Endothelial cell of umbilical vein (primary cell): Measurements from ENCODE around the gene LHPP. TPM values are rescaled to one million over a fixed set of nuclear protein-coding genes. Genes with fewer than 3 reads are reported as not detected.

Experiments
- BruUV-seq: library from RNA; stranded (reverse); fragments of 400-500 nt; replicated peaks from 2 replicates; lab custom pipeline; 2021; lab: Mats Ljungman, UMichigan
- CTCF ChIA-PET: fragments of 300-600, 350-600 bp; sonication (Branson Sonifier 250); formaldehyde crosslinking; loops from one replicate; lab custom pipeline; 2021; ENCODE audit warnings: antibody characterized with exemption, inconsistent platforms; lab: Charles Lee
- POLR2A ChIA-PET: fragments of 300-600, 350-600 bp; sonication (Branson Sonifier 250); formaldehyde crosslinking; loops from one replicate; lab custom pipeline; 2021; ENCODE audit warnings: antibody characterized with exemption, inconsistent platforms; lab: Charles Lee
- DNase-seq: peaks from one replicate; pipeline ENCODE4 v3.0.0-alpha.2; 2011; ENCODE audit warnings: low read depth, low spot score
- FAIRE-seq: peaks from 2 replicates; lab custom pipeline; 2011; peaks lifted over from hg19 to GRCh38; lab: Jason Lieb, UNC
- H2AFZ ChIP-seq: 2 replicates; pipeline ENCODE4 v1.6.0; 2012; ENCODE audit warnings: low read depth, low read length, control low read depth, inconsistent platforms
- H3K27ac ChIP-seq: 2 replicates; pipeline ENCODE4 v1.5.1; 2011; ENCODE audit warnings: low read depth, mild to moderate bottlenecking, control low read depth, low read length, moderate library complexity; ENCODE audit not compliant: insufficient read depth
- H3K27me3 ChIP-seq, 2 experiments: 2 replicates each; pipeline versions ENCODE4 v1.6.0 to v1.6.1; 2011; ENCODE audit warnings: low read length in 2 of 2, mixed read lengths in 1 of 2; ENCODE audit not compliant: control insufficient read depth in 2 of 2, insufficient read depth in 2 of 2
- H3K36me3 ChIP-seq, 2 experiments: 2 replicates in 1 of 2; 3 replicates in 1 of 2; pipeline ENCODE4 v1.5.1; 2011; ENCODE audit warnings: low read length in 2 of 2, mild to moderate bottlenecking in 1 of 2, moderate library complexity in 1 of 2; ENCODE audit not compliant: control insufficient read depth in 2 of 2, insufficient read depth in 2 of 2; ENCODE audit errors: extremely low read depth in 1 of 2
- H3K4me1 ChIP-seq: 3 replicates; pipeline ENCODE4 v1.5.1; 2011; ENCODE audit warnings: mild to moderate bottlenecking, low read length; ENCODE audit not compliant: control insufficient read depth, insufficient read depth; ENCODE audit errors: extremely low read depth
- H3K4me2 ChIP-seq: 2 replicates; pipeline ENCODE4 v1.6.1; 2011; ENCODE audit warnings: low read length, control low read depth, mixed read lengths; ENCODE audit not compliant: insufficient read depth
- H3K4me3 ChIP-seq, 3 experiments: fragments of 200-600 bp in 1 of 3; sonication (generic), shearing (Covaris generic) in 1 of 3; replicated peaks in 1 of 3; 2 replicates each; pipeline ENCODE4 v1.5.1; 2011 to 2016; ENCODE audit warnings: control low read depth in 3 of 3, low read length in 3 of 3, mild to moderate bottlenecking in 2 of 3, inconsistent platforms in 1 of 3, low read depth in 1 of 3, moderate library complexity in 1 of 3; ENCODE audit not compliant: insufficient read depth in 1 of 3
- H3K79me2 ChIP-seq: 2 replicates; pipeline ENCODE4 v1.6.0; 2012; ENCODE audit warnings: low read length, inconsistent platforms; ENCODE audit not compliant: control insufficient read depth, insufficient read depth
- H3K9ac ChIP-seq: replicated peaks from 2 replicates; pipeline ENCODE3; 2011; ENCODE audit warnings: low read length, control low read depth; ENCODE audit not compliant: insufficient read depth; ENCODE audit errors: extremely low read depth
- H3K9me1 ChIP-seq: replicated peaks from 3 replicates; pipeline ENCODE4 v1.6.0; 2011; ENCODE audit warnings: mild to moderate bottlenecking, low read length; ENCODE audit not compliant: control insufficient read depth, insufficient read depth; ENCODE audit errors: extremely low read depth
- H3K9me3 ChIP-seq: replicated peaks from 2 replicates; pipeline ENCODE4 v1.5.1; 2012; ENCODE audit warnings: low read length, inconsistent platforms; ENCODE audit not compliant: control insufficient read depth, insufficient read depth
- H4K20me1 ChIP-seq: replicated peaks from 2 replicates; pipeline ENCODE3; 2011; ENCODE audit warnings: mild to moderate bottlenecking, low read length; ENCODE audit not compliant: control insufficient read depth, insufficient read depth; ENCODE audit errors: extremely low read depth
- EZH2 ChIP-seq: IDR thresholded peaks from 2 replicates; pipeline ENCODE4 v1.6.1; 2012; ENCODE audit warnings: borderline replicate concordance, low read depth, mild to moderate bottlenecking, moderate library complexity, low read length, inconsistent platforms; ENCODE audit not compliant: severe bottlenecking
- FOS ChIP-seq: IDR thresholded peaks from 2 replicates; pipeline ENCODE4 v1.6.1; 2011; ENCODE audit warnings: mild to moderate bottlenecking, low read length, moderate library complexity, borderline replicate concordance; ENCODE audit not compliant: insufficient read depth
- GATA2 ChIP-seq: IDR thresholded peaks from 2 replicates; pipeline ENCODE4 v1.7.0; 2011; ENCODE audit warnings: low read depth, mild to moderate bottlenecking, moderate library complexity, mixed read lengths, low read length; ENCODE audit not compliant: insufficient read length, insufficient read depth
- JUN ChIP-seq: IDR thresholded peaks from 2 replicates; pipeline ENCODE4 v1.6.1; 2011; ENCODE audit warnings: borderline replicate concordance, low read depth; ENCODE audit not compliant: insufficient read length, insufficient read depth
- MAX ChIP-seq: IDR thresholded peaks from 2 replicates; pipeline ENCODE4 v1.6.1; 2011; ENCODE audit not compliant: insufficient read depth, insufficient read length
- POLR2A ChIP-seq: IDR thresholded peaks from 2 replicates; pipeline ENCODE4 v1.6.1; 2012; ENCODE audit warnings: low read depth, mild to moderate bottlenecking, control low read depth, low read length
- POLR2AphosphoS5 ChIP-seq: IDR thresholded peaks from 2 replicates; pipeline ENCODE4 v1.6.1; 2012; ENCODE audit warnings: low read depth, mild to moderate bottlenecking, control low read depth, low read length, moderate library complexity; ENCODE audit not compliant: insufficient read depth
- dilution Hi-C: fragments of 300-500 bp; cut with MboI; formaldehyde crosslinking; loops from one replicate; pipeline ENCODE4 v1.15.0; 2019; ENCODE audit warnings: low sequenced_read_pairs; ENCODE audit not compliant: extremely low pct_ligation_motif_present
- intact Hi-C: fragments of 100-400 bp; cut with micrococcal nuclease; formaldehyde crosslinking; loops from one replicate; pipeline ENCODE4 v1.10.0; 2022
- polyA plus RNA-seq, 4 experiments: library from polyadenylated mRNA; depleted of rRNA in 3 of 4; stranded (reverse) in 3 of 4; unstranded in 1 of 4; fragments of >200 nt; gene quantifications; 2 replicates each; pipeline versions ENCODE4 v1.2.1 to v1.2.3, GENCODE V29; 2011 to 2012; ENCODE audit warnings: missing spikeins in 1 of 4
- total RNA-seq: library from RNA; stranded (reverse); gene quantifications from 2 replicates; pipeline ENCODE4 v1.2.3, GENCODE V29; 2021
- TF ChIP-seq, protein P1 (sequence below), 2 donors: IDR thresholded peaks; 1 replicate in 1 of 2; 2 replicates in 1 of 2; pipeline ENCODE4 v1.5.1; 2011; ENCODE audit warnings: low read length in 2 of 2, mild to moderate bottlenecking in 2 of 2, moderate library complexity in 2 of 2, control low read depth in 1 of 2, inconsistent platforms in 1 of 2, low read depth in 1 of 2; ENCODE audit not compliant: insufficient read depth in 1 of 2; ENCODE audit errors: extremely low read depth in 1 of 2

The LHPP gene
- total and polyA plus RNA-seq, 2 donors (not counting 3 experiments of a cell fraction or from before 2014, with no cell fraction given): 5.8 to 11.2 TPM

DNA sequence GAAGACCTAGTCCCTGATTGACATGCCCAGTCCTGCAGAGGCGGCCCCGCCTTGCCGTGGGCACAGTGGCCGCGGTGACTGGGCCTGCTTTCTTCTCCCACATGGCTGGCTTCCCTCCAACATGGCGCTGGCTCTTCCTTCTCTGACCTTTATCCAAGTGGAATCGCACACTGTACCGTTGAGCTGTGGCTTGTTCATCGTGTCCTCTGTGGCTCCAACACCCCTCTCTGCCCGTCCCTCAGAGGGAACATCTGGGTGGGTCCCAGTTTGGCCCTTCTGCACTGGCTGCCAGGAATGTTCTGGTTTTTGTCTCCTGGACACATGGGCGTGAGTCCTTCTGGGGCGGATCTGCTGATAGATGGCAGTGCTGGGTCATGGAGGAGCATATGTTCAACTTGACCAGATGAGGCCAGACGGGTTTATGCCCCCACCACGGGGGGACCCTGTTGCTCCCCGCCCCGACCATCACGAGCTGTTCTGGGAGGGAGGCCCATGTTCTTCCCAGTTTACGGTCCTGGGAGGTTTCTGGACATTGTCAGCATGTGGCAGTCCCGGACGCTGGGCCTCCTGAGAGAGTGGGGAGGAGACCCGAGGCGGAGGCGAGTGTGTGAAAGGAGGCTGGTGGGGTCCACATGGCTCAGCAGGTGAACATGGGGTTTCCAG lies 63.5 kb downstream of the LHPP start:
- no peak overlapping the region for H3K4me2 ChIP-seq
- H3K36me3 ChIP-seq: no peaks in the 10 kb centered on the region
- FAIRE-seq (no peak), DNase-seq (no peak)
- ChIA-PET POLR2A (no interaction called here), CTCF (interaction anchor here (2.7 kb wide), 1 partner anchor 221 kb away, joined by 11 read pairs; no protein-coding TSS in a partner anchor)
- H3K27me3 ChIP-seq: no peaks in the 10 kb centered on the region
- H3K9me1 ChIP-seq: no peaks in the 10 kb centered on the region
- H3K9ac ChIP-seq: no peak overlapping the region
- H3K27ac ChIP-seq: no peak overlapping the region
- no peak overlapping the region for H3K4me3 ChIP-seq
- H3K79me2 ChIP-seq: no peaks in the 10 kb centered on the region
- BruUV-seq: no TSS peak
- dilution Hi-C loops: no loop called here
- no peaks in the 10 kb centered on the region for H3K4me1 ChIP-seq
- no peaks in the 10 kb centered on the region for H3K9me3 ChIP-seq
- TF ChIP-seq POLR2A: no peak
- no peak for TF ChIP-seq POLR2AphosphoS5
- no peak for TF ChIP-seq MAX
- TF ChIP-seq, protein P1, sequence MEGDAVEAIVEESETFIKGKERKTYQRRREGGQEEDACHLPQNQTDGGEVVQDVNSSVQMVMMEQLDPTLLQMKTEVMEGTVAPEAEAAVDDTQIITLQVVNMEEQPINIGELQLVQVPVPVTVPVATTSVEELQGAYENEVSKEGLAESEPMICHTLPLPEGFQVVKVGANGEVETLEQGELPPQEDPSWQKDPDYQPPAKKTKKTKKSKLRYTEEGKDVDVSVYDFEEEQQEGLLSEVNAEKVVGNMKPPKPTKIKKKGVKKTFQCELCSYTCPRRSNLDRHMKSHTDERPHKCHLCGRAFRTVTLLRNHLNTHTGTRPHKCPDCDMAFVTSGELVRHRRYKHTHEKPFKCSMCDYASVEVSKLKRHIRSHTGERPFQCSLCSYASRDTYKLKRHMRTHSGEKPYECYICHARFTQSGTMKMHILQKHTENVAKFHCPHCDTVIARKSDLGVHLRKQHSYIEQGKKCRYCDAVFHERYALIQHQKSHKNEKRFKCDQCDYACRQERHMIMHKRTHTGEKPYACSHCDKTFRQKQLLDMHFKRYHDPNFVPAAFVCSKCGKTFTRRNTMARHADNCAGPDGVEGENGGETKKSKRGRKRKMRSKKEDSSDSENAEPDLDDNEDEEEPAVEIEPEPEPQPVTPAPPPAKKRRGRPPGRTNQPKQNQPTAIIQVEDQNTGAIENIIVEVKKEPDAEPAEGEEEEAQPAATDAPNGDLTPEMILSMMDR (IDR thresholded peaks at IDR 0.05; ENCODE audit: extremely low read depth in 1 of 2, insufficient read depth in 1 of 2, low read depth in 1 of 2, low read length in 2 of 2): no peak
- no peak for TF ChIP-seq EZH2
- TF ChIP-seq GATA2: no peak
- TF ChIP-seq JUN: no peak
- no peak for TF ChIP-seq FOS
- H4K20me1 ChIP-seq: no peaks in the 10 kb centered on the region
- no peak overlapping the region for H2AFZ ChIP-seq
- intact Hi-C loops: no loop called here
